RWPE1 (cell line): ENCODE results near the gene TPSAB1.
"Not testable (repeated sequence)": the region's sequence is repeated elsewhere in the genome, so short reads cannot be mapped to it uniquely, and the experiment has no call there.

Experiments
- CTCF ChIA-PET: fragments of 350-600 bp; sonication (Branson Sonifier 250); formaldehyde crosslinking; extraction: SDS; loops from one replicate; lab custom pipeline; 2021; lab: Yijun Ruan, JAX
- POLR2A ChIA-PET: fragments of 400-600 bp; formaldehyde crosslinking; extraction: SDS; loops from one replicate; lab custom pipeline; 2020; ENCODE audit warnings: antibody characterized with exemption; ENCODE audit not compliant: low non-redundant PET; lab: Yijun Ruan, JAX
- DNase-seq: peaks from one replicate; pipeline ENCODE4 v3.0.0; 2012; ENCODE audit warnings: low spot score
- H3K27ac ChIP-seq: fragments of 450-650 bp; 2 replicates; pipeline ENCODE4 v1.5.1; 2017
- CTCF ChIP-seq: fragments of 450-650 bp; conservative IDR thresholded peaks from 2 replicates; pipeline ENCODE4 v1.5.1; 2017; ENCODE audit warnings: low read depth, mild to moderate bottlenecking

The TPSAB1 gene

GRCh38 chr16:1237990-1238389 is 2.5 kb upstream of the TPSAB1 start:
- TF ChIP-seq CTCF, result no peak
- ChIA-PET CTCF (no interaction called here), POLR2A (no interaction called here)
- H3K27ac ChIP-seq, result no peak overlapping the region
- DNase-seq, result no peak

GRCh38 chr16:1238909-1239308 is 1.6 kb upstream of the TPSAB1 start:
- POLR2A ChIA-PET, CTCF ChIA-PET, DNase-seq, H3K27ac ChIP-seq: not testable (repeated sequence)

GRCh38 chr16:1239575-1239974 is 930 bp upstream of the TPSAB1 start:
- H3K27ac ChIP-seq, DNase-seq, POLR2A ChIA-PET, CTCF ChIA-PET: not testable (repeated sequence)

- H3K27ac ChIP-seq, DNase-seq, CTCF ChIA-PET, POLR2A ChIA-PET: not testable (repeated sequence)
Observed at GRCh38 chr16:1241081-1241480, 576 bp downstream of the TPSAB1 start.

GRCh38 chr16:1243363-1243762 is 2.9 kb downstream of the TPSAB1 start:
- CTCF ChIA-PET, H3K27ac ChIP-seq, POLR2A ChIA-PET, DNase-seq: not testable (repeated sequence)

GRCh38 chr16:1243907-1244850 is 3.7 kb downstream of the TPSAB1 start:
- DNase-seq, CTCF ChIA-PET, POLR2A ChIA-PET, H3K27ac ChIP-seq: not testable (repeated sequence)

GRCh38 chr16:1244881-1245280 is 4.4 kb downstream of the TPSAB1 start:
- CTCF ChIA-PET, result no interaction called here
- H3K27ac ChIP-seq, result no peak overlapping the region
- POLR2A ChIA-PET, result no interaction called here
- no peak for DNase-seq
- no peak for TF ChIP-seq CTCF

GRCh38 chr16:1245452-1246020 is 5.0 kb downstream of the TPSAB1 start:
- TF ChIP-seq CTCF, result no peak
- H3K27ac ChIP-seq, result no peak overlapping the region
- DNase-seq, result no peak
- CTCF ChIA-PET, result no interaction called here
- POLR2A ChIA-PET, result no interaction called here

GRCh38 chr16:1247903-1248537 is 7.5 kb downstream of the TPSAB1 start:
- DNase-seq, POLR2A ChIA-PET, H3K27ac ChIP-seq: not testable (repeated sequence)
- CTCF ChIA-PET, result interaction anchor here (0.6 kb wide), 1 partner anchor 100 kb away, joined by 4 read pairs; no protein-coding TSS in a partner anchor

GRCh38 chr16:1249031-1249755 is 8.7 kb downstream of the TPSAB1 start:
- DNase-seq, CTCF ChIA-PET, POLR2A ChIA-PET, H3K27ac ChIP-seq: not testable (repeated sequence)

- H3K27ac ChIP-seq, DNase-seq, CTCF ChIA-PET, POLR2A ChIA-PET: not testable (repeated sequence)
Observed at GRCh38 chr16:1253701-1254364, 13.3 kb downstream of the TPSAB1 start.

- H3K27ac ChIP-seq, DNase-seq, POLR2A ChIA-PET, CTCF ChIA-PET: not testable (repeated sequence)
Observed at GRCh38 chr16:1254821-1255220, 14.3 kb downstream of the TPSAB1 start.
